NCI-H69 (cell line): ENCODE data around the gene DIS3L2.
A peak's percentile ranks its signal among the peaks of the same experiment; 100 is the strongest.

Experiments
- DNase-seq: peaks from one replicate; lab custom pipeline; 2025; lab: John Stamatoyannopoulos, UW

The DIS3L2 gene

DNA sequence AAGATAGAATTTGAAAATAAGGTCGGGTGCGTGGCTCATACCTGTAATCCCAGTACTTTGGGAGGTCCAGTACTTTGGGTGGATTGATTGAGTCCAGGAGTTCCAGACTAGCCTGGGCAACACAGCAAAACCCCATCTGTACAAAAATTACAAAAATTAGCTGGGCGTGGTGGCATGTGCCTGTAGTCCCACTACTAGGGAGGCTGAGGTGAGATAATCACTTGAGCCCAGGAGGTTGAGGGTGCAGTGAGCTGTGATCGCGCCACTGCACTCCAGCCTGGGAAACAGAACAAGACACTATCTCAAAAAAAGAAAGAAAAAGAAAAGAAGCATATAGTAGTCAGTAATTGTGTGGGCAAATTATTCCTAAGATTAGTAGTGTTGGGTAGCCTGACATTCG lies 222.8 kb downstream of the DIS3L2 start:
- no peak for DNase-seq

DNA sequence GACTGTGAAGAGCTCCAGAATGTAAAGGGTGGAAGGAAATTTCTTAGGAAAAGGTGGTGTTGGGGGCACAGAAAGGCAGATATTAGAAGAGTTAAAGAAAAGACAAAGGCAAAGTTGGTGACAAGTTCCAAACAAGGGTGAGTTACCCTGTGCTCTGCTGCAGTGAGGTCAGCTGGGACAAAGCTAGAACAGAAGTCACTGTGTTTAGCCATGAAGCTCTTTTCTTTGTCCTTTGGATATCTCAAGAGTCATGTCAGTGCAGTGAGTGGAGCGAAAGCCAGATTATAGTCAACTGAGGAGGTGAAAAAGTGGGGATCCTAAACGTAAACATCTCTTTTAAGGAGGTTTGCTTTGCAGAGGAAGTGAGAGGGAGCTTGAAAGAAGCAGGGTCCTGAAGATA lies 229.3 kb downstream of the DIS3L2 start:
- DNase-seq, result no peak

DNA sequence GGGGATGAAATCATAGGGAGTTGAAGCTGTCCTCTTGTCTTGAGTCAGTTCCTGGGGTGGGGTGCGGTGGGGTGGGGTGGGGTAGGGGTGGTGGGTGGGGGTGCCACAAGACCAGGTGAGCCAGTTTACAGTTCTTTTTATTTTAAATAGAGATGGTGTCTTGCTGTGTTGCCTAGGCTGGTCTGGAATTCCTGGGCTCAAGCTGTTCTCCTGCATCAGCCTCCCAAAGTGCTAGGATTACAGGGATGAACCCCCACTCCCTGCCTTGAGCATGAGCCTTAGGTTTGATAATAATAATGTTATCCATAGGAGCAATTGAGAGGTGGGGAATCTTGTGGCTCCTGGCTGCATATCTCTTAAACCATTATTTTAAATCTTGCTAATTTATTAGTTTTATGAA lies 234.0 kb downstream of the DIS3L2 start:
- no peak for DNase-seq

- no peak for DNase-seq
Observed at GRCh38 chr2:232196802-232197201, 235.3 kb downstream of the DIS3L2 start.

DNA sequence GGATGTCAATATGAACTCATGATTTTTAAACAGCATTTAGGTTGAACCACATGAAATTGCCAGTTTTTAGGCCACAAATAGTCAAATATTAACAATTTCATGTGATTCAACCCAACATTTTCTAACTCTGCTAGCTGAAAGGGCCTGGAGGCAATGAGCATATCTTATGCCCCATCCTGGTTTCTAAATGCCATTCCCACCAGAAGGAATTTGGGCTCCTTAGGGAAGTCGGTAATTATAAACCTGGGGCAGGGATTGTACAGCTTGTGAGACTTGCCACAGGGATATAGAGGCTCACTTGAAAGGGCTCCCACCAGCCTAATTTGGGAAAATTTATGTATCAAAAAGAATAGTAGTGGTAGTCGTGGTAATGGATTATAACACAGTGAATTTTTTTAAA lies 238.7 kb downstream of the DIS3L2 start:
- no peak for DNase-seq

- no peak for DNase-seq
Observed at GRCh38 chr2:232203166-232203891, 241.8 kb downstream of the DIS3L2 start.

- DNase-seq, result no peak
Observed at GRCh38 chr2:232203936-232204335, 242.4 kb downstream of the DIS3L2 start.

DNA sequence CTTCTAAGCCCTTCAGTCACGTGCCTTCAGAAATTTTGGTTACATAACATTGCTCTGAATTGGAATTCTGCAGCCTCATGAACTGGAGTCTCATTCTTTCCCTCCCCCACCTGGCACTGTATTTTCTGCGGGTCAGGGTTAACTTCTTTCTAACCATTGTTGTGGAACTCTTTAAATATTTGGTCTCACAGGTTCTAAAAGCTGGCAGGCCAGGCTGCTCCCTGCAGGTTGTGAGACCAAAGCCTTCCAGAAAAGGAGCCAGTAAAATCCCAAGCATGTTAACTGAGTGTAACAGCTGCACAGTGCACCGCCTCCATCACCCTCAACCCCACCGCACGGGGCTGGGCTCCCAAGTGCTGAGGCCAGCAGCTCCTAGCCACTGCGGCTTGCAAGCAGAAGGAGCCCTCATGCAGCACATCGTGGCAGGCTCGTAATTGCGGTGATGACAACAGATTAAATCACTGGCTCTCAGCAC lies 243.0 kb downstream of the DIS3L2 start:
- DNase-seq, result peak; percentile 47

DNA sequence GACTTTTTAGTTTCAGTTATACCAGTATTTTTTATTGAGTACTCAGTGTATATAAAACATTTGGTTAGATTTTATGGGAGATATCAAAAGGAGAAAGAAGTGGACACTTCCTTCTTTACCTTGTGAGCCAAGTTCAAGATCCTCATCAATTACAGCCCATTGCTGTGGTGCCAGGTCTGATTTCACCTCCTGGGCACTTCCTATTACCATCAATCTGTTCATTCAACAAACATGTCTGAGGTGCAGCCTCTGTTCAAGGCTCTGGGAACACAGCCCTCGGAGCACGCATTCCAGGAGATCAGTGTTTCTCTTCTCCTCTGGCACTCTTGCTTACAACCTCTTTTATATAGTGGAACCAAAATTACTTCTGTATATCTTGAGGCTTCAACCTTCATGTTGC lies 245.7 kb downstream of the DIS3L2 start:
- DNase-seq, result peak; percentile 4

- DNase-seq, result no peak
Observed at GRCh38 chr2:232210306-232210705, 248.8 kb downstream of the DIS3L2 start.

DNA sequence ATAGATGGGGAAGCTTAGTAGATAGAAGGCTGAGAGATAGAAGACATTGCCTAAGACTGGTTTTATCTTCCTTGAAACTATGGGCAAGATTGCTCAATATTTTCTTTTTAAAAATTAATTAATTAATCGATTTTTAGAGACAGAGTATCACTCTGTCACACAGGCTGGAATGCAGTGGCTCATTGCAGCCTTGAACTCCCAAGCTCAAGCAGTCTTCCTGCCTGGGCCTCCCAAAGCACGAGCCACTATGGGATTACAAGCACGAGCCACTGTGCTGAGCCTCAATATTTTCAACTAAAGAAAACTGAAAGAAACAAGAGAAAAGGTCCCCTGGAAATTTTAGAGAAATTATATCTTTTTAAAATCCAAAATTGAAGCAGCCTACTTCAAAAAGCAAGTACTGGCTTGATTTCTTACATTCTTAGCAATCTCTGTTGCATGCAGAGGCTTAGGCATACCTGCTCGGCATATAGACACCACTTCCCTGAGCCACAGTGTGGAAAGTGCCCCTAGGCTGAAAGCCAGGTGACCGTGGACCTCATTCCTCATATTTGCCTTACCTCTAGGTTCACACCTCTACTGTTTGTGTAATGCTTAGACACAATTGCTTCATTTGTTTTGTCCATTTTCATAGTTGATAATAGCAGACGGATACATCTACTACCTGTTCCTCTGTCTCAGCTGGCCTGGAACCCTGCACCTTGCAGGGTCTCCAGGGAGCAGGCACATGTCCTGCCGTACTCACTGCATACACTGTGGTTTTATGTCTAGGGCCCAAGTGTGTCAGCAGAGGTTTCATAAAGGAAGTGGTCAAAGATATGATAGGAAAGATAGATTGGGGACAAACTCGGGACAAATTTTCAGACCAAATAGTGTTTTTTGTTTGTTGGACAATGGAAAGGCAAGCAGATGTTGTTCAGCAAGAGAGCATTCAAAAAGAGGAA lies 250.5 kb downstream of the DIS3L2 start:
- no peak for DNase-seq

DNA sequence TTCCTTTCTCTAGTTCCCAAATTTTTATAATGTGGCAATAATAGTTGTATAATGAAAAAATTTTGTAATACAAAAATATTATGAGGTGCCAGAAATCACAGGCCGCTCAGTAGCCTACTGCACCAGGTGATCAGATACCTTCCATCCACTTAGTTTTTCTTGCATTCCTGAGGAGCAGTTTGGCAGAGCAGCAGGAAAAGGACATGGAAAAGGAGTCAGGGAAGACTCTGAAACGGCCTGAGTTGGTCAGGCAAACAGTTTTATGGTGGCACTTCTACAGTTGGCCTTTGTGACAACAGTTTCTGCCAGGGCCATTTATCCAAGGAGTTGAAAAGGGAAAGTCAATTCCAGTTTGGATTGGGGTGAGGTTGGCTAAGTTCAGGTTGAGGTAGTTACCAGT lies 251.7 kb downstream of the DIS3L2 start:
- no peak for DNase-seq

DNA sequence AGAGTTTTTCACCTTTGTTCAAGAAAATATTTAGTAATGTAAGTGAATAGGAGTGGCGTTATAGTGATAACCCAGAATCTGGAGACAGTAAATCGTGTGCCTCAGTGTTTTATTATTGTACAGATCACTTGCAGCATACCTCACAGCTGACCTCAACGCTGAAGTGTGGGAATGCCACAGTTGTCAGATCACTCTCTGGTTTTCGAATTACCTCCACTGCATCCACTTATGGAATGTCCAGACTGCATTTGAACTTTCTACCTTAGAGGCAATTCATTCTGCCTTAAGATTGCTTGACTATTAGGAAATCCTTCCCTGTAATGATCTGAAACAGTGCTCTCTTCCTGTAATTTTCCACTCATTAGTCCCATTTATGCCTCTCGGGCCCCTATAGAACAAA lies 252.5 kb downstream of the DIS3L2 start:
- DNase-seq, result no peak

GRCh38 chr2:232216028-232216427 lies 254.5 kb downstream of the DIS3L2 start:
- no peak for DNase-seq

- DNase-seq, result no peak
Observed at GRCh38 chr2:232218778-232219495, 257.4 kb downstream of the DIS3L2 start.

DNA sequence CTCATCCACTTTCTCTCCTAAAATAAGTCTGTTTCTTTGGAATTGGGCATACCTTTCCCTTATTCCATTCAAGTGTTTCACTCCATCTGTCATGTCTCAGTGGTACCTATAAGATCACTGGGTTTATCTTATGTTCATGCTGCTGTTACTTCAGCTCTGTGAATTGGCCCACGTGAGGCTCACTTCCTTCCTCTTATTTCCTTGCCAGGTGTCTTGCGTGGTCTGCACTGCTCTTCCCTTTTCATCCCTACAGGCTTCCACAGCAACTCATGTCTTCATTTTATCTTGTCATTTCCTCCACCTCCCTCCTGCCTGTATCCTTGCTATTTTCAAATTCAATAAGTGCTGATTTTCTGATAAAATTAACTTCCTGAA lies 258.0 kb downstream of the DIS3L2 start:
- DNase-seq, result no peak

DNA sequence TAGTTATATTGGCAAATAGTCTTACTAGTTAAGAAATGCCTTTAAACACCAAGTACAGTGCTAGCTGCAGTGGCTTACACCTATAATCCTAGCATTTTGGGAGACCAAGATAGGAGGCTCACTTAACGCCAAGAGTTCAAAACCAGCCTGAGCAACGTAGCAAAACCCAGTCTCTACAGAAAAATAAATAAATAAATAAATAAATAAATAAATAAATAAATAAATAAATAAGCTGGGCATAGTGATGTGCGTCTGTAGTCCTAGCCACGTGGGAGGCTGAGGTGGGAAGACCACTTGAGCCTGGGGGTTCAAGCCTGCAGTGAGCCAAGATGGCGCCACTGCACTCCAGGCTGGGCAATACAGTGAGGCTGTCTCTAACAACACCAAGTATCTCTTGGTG lies 258.4 kb downstream of the DIS3L2 start:
- DNase-seq, result no peak

- no peak for DNase-seq
Observed at GRCh38 chr2:232225429-232225828, 263.9 kb downstream of the DIS3L2 start.

GRCh38 chr2:232225895-232226294 lies 264.4 kb downstream of the DIS3L2 start:
- DNase-seq, result no peak

GRCh38 chr2:232228332-232228731 lies 266.8 kb downstream of the DIS3L2 start:
- DNase-seq, result no peak

DNA sequence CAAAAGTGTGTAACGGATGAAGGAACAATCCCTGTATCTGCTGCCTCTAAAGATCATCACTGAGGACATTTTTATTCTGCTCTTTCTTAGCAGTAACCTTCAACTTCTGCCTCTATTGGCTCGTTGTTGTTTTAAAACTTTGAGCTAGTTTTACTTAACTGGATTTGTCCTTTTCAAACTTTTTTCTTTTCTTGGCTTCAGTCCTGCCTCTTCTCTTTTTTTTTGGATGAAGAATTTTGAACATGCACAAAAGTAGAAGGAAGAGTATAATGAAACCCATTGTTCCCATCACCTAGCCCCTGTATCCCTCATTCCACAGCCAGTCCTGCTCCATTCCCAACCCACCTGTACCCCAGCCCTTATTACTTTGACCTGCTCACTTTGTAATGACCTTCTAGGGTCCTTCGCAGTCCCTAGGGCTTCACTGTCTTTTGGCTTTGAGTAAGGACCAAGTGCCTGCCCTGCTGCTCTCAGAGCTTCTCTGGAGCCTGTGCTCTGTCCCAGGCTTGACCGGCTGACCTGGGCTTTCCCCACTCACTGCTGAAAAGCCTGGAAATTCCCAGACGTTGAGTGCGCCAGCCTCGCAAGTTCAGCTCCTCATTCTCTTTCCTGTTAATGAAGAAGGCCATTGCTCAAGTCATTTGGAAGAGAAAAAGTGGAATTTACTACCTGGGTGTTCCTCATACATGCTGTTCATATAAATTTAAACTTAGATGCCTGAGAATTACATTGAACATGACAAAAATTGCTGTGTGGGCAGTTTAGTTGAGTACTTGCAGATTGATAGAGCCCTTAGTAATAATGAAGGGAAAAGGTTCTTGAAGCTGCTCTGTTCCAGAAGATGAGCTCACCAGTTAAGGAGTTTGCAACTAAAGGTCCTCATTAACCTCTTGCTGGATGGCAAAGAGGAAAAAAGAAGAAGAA lies 267.7 kb downstream of the DIS3L2 start:
- DNase-seq, result no peak
